NB4 (cell line): ENCODE data around the gene TSPAN17.

Source experiments
- DNase-seq: peaks from one replicate; pipeline ENCODE4 v3.0.0; 2010; ENCODE audit warnings: low read depth
- H3K4me3 ChIP-seq: one replicate; pipeline ENCODE4 v1.5.1; 2011; ENCODE audit warnings: mild to moderate bottlenecking, low read depth, low read length, moderate library complexity
- MYC ChIP-seq: IDR thresholded peaks from 2 replicates; pipeline ENCODE4 v1.6.1; 2011; ENCODE audit warnings: low read depth, low read length
- POLR2A ChIP-seq: IDR thresholded peaks from 2 replicates; pipeline ENCODE4 v1.6.1; 2011; ENCODE audit warnings: mild to moderate bottlenecking; ENCODE audit not compliant: insufficient read length; ENCODE audit errors: extremely low read depth
- TF ChIP-seq, protein P1 (sequence below): IDR thresholded peaks from one replicate; pipeline ENCODE4 v1.5.1; 2012; ENCODE audit warnings: low read depth, low read length
- TF ChIP-seq, protein P2 (sequence below): IDR thresholded peaks from 2 replicates; pipeline ENCODE4 v1.6.1; 2011; ENCODE audit warnings: low read depth, low read length

TSPAN17 gene

GRCh38 chr5:176659512-176659839, 12.2 kb downstream of the TSPAN17 start:
- no peak overlapping the region for H3K4me3 ChIP-seq
- no peak for TF ChIP-seq POLR2A
- TF ChIP-seq, protein P1, sequence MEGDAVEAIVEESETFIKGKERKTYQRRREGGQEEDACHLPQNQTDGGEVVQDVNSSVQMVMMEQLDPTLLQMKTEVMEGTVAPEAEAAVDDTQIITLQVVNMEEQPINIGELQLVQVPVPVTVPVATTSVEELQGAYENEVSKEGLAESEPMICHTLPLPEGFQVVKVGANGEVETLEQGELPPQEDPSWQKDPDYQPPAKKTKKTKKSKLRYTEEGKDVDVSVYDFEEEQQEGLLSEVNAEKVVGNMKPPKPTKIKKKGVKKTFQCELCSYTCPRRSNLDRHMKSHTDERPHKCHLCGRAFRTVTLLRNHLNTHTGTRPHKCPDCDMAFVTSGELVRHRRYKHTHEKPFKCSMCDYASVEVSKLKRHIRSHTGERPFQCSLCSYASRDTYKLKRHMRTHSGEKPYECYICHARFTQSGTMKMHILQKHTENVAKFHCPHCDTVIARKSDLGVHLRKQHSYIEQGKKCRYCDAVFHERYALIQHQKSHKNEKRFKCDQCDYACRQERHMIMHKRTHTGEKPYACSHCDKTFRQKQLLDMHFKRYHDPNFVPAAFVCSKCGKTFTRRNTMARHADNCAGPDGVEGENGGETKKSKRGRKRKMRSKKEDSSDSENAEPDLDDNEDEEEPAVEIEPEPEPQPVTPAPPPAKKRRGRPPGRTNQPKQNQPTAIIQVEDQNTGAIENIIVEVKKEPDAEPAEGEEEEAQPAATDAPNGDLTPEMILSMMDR: no peak
- TF ChIP-seq, protein P2, sequence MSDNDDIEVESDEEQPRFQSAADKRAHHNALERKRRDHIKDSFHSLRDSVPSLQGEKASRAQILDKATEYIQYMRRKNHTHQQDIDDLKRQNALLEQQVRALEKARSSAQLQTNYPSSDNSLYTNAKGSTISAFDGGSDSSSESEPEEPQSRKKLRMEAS: no peak
- DNase-seq: no peak

DNA sequence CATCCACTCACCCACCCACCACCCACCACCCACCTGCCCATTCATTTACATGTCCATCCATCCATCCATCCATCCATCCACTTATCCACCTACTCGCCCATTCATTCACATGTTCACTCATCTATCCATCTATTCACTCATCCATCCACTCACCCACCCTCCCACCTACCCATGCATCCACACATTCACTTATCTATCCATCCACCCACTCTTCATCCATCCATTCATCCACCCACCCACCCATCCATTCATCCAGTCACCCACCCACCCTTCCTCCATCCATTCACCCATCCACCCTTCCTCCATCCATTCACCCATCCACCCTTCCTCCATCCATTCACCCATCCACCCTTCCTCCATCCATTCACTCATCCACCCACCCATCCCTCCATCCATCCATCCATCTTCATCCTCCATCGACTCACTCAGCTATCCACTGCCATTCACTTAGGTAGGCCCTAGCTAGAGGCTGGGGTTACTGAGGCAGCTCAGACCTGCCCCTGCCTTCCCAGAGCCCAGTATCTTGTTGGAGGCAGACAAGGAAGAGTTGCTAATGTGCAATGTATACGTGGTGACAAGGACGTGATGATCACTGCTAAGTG, 12.7 kb downstream of the TSPAN17 start:
- DNase-seq: no peak
- TF ChIP-seq, protein P1: no peak
- TF ChIP-seq MYC (no peak), POLR2A (no peak)
- TF ChIP-seq, protein P2: no peak
- H3K4me3 ChIP-seq: no peak overlapping the region

DNA sequence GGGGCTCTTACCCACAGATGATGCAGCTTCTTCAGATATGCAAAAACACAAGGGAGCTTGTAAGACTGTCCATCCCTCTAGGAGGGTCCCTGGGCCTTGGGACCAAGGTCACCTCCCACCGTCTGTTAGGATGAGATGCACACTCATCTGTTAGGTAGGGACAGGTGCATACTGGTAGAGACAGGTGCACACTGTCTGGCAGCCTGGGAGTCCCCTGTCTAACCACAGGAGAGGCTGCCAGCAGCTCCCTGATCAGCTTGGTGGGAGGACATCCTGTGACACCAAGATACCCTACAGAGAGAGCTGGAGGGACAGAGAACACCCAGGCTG, 13.2 kb downstream of the TSPAN17 start:
- TF ChIP-seq MYC (no peak), POLR2A (no peak)
- TF ChIP-seq, protein P2: no peak
- TF ChIP-seq, protein P1: no peak
- H3K4me3 ChIP-seq: no peak overlapping the region
- no peak for DNase-seq

DNA sequence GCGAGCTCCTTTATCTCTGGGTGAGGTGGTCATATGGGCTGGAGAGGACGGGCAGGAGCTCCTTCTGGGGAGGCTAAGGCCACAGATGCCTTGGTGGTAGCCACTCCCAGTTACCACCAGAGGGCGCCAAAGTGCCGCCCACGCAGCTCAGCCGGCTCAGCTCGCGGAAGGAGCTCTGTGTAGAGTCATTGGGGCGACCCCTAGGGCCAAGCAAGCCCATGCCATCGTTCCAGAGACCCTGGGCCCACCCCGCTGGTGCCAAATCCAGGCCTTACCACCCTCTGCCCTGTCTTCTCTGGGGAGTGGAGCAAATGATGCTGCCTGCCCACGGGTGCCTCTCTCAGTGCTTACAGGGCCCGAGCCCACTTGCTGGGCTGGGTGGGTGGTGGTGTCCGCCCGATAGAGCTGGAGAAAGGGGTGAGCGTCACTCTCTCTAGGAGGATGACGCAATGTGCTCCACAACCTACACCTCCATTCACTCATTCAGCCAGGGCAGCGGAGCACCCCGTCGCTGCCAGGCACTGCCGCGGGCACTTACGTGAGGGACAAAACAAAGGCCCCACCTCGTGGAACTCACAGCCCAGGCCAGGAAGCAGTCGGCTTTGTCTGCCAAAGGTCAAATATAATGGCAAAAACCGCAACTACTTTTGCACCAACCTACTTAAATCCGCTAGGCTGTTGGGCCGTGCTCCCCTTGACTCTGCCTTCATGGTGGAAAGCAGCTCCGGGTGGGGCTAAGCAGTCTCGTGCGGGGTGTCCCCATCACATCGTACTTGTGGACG, 13.8 kb downstream of the TSPAN17 start:
- peak; percentile 79 for DNase-seq
- TF ChIP-seq MYC: 0 out of 2 replicates have a peak, but pooled peaks have one; percentile 8
- TF ChIP-seq, protein P2: no peak
- TF ChIP-seq, protein P1: peak; percentile 83
- TF ChIP-seq POLR2A: no peak
- no peak overlapping the region for H3K4me3 ChIP-seq

GRCh38 chr5:176661676-176662075, 14.4 kb downstream of the TSPAN17 start:
- H3K4me3 ChIP-seq: no peak overlapping the region
- TF ChIP-seq, protein P1: no peak
- no peak for TF ChIP-seq MYC
- no peak for TF ChIP-seq POLR2A
- TF ChIP-seq, protein P2: no peak
- no peak for DNase-seq
